Skeletal muscle tissue (tissue), 4 donors: ENCODE measurements around the gene TAS2R30. TPM values are rescaled to one million over a fixed set of nuclear protein-coding genes. Genes with fewer than 3 reads are reported as not detected.
"Not testable (repeated sequence)": the region's sequence is repeated elsewhere in the genome, so short reads cannot be mapped to it uniquely, and the experiment has no call there.

Experiments
- H3K27ac ChIP-seq: one replicate; pipeline ENCODE4 v1.7.0; 2013; ENCODE audit warnings: mild to moderate bottlenecking, low read depth, low read length, inconsistent platforms
- H3K27me3 ChIP-seq, 3 donors: one replicate each; pipeline ENCODE4 v1.7.0; 2013; ENCODE audit warnings: low read length in 3 of 3; ENCODE audit not compliant: control insufficient read depth in 3 of 3, insufficient read depth in 3 of 3
- H3K36me3 ChIP-seq, 3 donors: one replicate each; pipeline ENCODE4 v1.7.0; 2013; ENCODE audit warnings: low read length in 3 of 3; ENCODE audit not compliant: control insufficient read depth in 3 of 3, insufficient read depth in 3 of 3
- H3K4me1 ChIP-seq, 3 donors: one replicate each; pipeline ENCODE4 v1.7.0; 2013; ENCODE audit warnings: low read length in 3 of 3, mild to moderate bottlenecking in 3 of 3; ENCODE audit not compliant: control insufficient read depth in 3 of 3, insufficient read depth in 3 of 3
- H3K4me3 ChIP-seq, 3 donors: one replicate each; pipeline ENCODE4 v1.7.0; 2013; ENCODE audit warnings: low read length in 3 of 3
- H3K9ac ChIP-seq, 3 donors: one replicate each; pipeline ENCODE4 v1.7.0; 2013; ENCODE audit warnings: low read length in 3 of 3, mild to moderate bottlenecking in 3 of 3, moderate library complexity in 2 of 3, low read depth in 1 of 3
- H3K9me3 ChIP-seq, 3 donors: one replicate each; pipeline ENCODE4 v1.7.0; 2013; ENCODE audit warnings: low read length in 3 of 3; ENCODE audit not compliant: control insufficient read depth in 3 of 3
- total RNA-seq: library from RNA; depleted of rRNA; stranded (reverse); fragments of >200 nt; gene quantifications from one replicate; pipeline ENCODE4 v1.2.3, GENCODE V29; 2014
- donor health status: Osteomylitis.

The TAS2R30 gene
- total RNA-seq, 1 donor from 2014 or later: 12.5 TPM

DNA sequence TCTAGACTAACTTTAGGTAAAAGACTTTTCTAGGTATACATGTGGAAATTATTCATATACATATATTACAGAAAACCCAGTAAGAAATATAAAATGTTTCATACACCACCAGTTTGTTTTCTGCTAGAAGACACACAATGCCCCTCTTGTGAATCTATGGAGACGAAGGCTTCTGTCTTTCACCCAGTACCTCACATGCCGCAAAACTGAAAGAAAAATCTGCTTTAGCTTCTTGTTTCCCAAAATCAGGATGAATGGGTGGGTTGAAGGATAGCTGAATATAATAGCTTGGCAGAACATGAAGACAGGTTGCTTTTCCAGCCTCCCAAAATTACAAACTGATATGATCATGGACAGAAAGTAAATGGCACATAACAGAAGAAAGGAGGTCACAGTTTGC, 1.3 kb downstream of the TAS2R30 start:
- no peaks in the 10 kb centered on the region for H3K36me3 ChIP-seq
- H3K27ac ChIP-seq: no peak overlapping the region
- no peaks in the 10 kb centered on the region for H3K9me3 ChIP-seq
- peaks cover 4 to 12% (median 10%) of the 10 kb centered on the region in 3 donors for H3K4me1 ChIP-seq
- no peaks in the 10 kb centered on the region for H3K27me3 ChIP-seq
- no peak overlapping the region for H3K9ac ChIP-seq
- no peak overlapping the region for H3K4me3 ChIP-seq

DNA sequence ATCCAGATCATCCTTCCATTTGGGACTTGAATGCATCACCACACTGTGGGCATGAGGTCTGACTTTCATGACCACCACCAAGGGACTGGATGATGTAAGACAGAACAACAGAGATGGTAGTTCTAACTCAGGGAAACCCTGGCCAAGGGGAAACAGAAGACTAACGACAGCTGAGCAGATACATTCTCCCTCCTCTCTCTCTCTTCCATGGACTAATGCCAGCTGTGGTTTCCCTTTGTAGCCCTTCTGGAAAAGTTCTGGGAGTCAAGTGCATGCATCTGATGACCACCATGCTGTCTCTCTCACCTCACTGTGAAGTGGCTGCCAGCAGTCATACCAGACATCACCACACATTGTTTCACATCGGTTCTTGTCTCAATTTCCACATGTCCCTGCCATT, 3.4 kb downstream of the TAS2R30 start:
- no peaks in the 10 kb centered on the region for H3K36me3 ChIP-seq
- H3K4me3 ChIP-seq: no peak overlapping the region
- H3K27me3 ChIP-seq: no peaks in the 10 kb centered on the region
- H3K9ac ChIP-seq: no peak overlapping the region
- H3K4me1 ChIP-seq: peaks cover 4 to 12% (median 10%) of the 10 kb centered on the region in 3 donors
- H3K9me3 ChIP-seq: no peaks in the 10 kb centered on the region
- no peak overlapping the region for H3K27ac ChIP-seq

DNA sequence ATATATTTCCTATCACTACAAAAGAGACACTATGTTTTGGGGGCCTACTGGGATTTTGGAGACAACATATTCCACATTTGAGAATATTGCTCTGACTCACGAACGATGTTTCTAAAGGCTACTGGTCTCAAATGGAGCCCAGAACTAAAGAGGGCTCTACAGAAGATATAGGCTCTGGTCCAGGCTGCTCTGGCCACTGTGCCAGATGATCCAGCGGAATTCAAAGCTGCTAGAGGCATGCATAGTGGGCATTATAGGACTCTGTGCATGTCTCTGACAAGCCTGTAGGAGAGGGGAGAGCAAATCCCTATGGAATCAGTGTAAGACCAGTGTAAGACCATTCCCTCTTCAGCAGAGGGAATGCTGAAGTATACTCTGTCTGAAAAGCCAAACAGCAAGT, 4.1 kb downstream of the TAS2R30 start:
- peaks cover 4 to 12% (median 10%) of the 10 kb centered on the region in 3 donors for H3K4me1 ChIP-seq
- no peaks in the 10 kb centered on the region for H3K36me3 ChIP-seq
- H3K9me3 ChIP-seq: no peaks in the 10 kb centered on the region
- no peaks in the 10 kb centered on the region for H3K27me3 ChIP-seq
- H3K9ac ChIP-seq: no peak overlapping the region
- H3K27ac ChIP-seq: no peak overlapping the region
- no peak overlapping the region for H3K4me3 ChIP-seq

GRCh38 chr12:11114130-11114529, 20.3 kb downstream of the TAS2R30 start:
- not testable (repeated sequence) for H3K4me3 ChIP-seq, H3K27ac ChIP-seq, H3K4me1 ChIP-seq, H3K9me3 ChIP-seq, H3K9ac ChIP-seq, H3K36me3 ChIP-seq, H3K27me3 ChIP-seq

GRCh38 chr12:11111213-11111612, 23.2 kb downstream of the TAS2R30 start:
- H3K36me3 ChIP-seq, H3K9ac ChIP-seq, H3K27me3 ChIP-seq, H3K4me1 ChIP-seq, H3K4me3 ChIP-seq, H3K9me3 ChIP-seq, H3K27ac ChIP-seq: not testable (repeated sequence)

- Histone ChIP-seq H3K36me3 (peaks cover 0 to 2% (median 0%) of the 10 kb centered on the region in 3 donors), H3K9me3 (no peaks in the 10 kb centered on the region), H3K27ac (no peak overlapping the region), H3K27me3 (no peaks in the 10 kb centered on the region), H3K4me1 (no peaks in the 10 kb centered on the region), H3K4me3 (no peak overlapping the region), H3K9ac (no peak overlapping the region)
These were observed 25.6 kb downstream of the TAS2R30 start for GRCh38 chr12:11108862-11109261.

GRCh38 chr12:11107719-11108118, 26.7 kb downstream of the TAS2R30 start:
- peaks cover 0 to 2% (median 0%) of the 10 kb centered on the region in 3 donors for H3K36me3 ChIP-seq
- no peak overlapping the region for H3K9ac ChIP-seq
- H3K4me3 ChIP-seq: no peak overlapping the region
- no peak overlapping the region for H3K27ac ChIP-seq
- no peaks in the 10 kb centered on the region for H3K9me3 ChIP-seq
- no peaks in the 10 kb centered on the region for H3K4me1 ChIP-seq
- no peaks in the 10 kb centered on the region for H3K27me3 ChIP-seq

GRCh38 chr12:11106288-11106687, 28.2 kb downstream of the TAS2R30 start:
- no peak overlapping the region for H3K9ac ChIP-seq
- H3K27me3 ChIP-seq: no peaks in the 10 kb centered on the region
- H3K4me1 ChIP-seq: no peaks in the 10 kb centered on the region
- no peak overlapping the region for H3K27ac ChIP-seq
- H3K9me3 ChIP-seq: no peaks in the 10 kb centered on the region
- peaks cover 0 to 2% (median 0%) of the 10 kb centered on the region in 3 donors for H3K36me3 ChIP-seq
- H3K4me3 ChIP-seq: no peak overlapping the region

- Histone ChIP-seq H3K27me3 (no peaks in the 10 kb centered on the region), H3K4me3 (no peak overlapping the region), H3K9me3 (no peaks in the 10 kb centered on the region), H3K27ac (no peak overlapping the region), H3K9ac (no peak overlapping the region), H3K36me3 (peaks cover 0 to 2% (median 0%) of the 10 kb centered on the region in 3 donors), H3K4me1 (no peaks in the 10 kb centered on the region)
These were observed 28.9 kb downstream of the TAS2R30 start for GRCh38 chr12:11105546-11105945.

DNA sequence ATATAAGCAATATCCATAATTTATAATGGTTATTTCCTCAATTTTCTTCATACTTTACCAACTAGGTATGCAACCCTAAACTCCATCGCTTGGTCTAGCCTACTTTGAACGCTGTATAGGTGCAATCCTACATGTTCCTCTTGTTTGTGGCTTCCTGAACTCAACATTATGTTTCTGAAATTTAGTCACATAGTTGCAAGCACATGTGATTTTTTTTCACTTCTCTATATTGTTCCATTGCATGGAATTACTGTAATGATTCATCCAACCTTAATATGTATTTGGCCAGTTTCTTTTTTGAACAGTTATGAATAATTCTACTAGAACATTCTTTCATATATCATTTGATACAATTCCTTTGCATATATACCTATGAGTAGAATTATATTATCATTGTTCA, 39.5 kb downstream of the TAS2R30 start:
- H3K9me3 ChIP-seq, H3K36me3 ChIP-seq, H3K27me3 ChIP-seq, H3K4me3 ChIP-seq, H3K4me1 ChIP-seq, H3K27ac ChIP-seq, H3K9ac ChIP-seq: not testable (repeated sequence)

GRCh38 chr12:11092128-11092527, 42.3 kb downstream of the TAS2R30 start, which contains the start of gene TAS2R43:
TAS2R43 (minus strand) TSS chr12:11092313; CDS start chr12:11092229, 84 bp downstream.
- H3K9ac ChIP-seq: no peak within 1 kb of the TSS
- no peaks in the 10 kb centered on the region for H3K36me3 ChIP-seq
- H3K9me3 ChIP-seq: no peaks in the 10 kb centered on the region
- H3K4me1 ChIP-seq: no peaks in the 10 kb centered on the region
- no peak within 1 kb of the TSS for H3K4me3 ChIP-seq
- H3K27ac ChIP-seq: no peak within 1 kb of the TSS
- H3K27me3 ChIP-seq: no peaks in the 10 kb centered on the region
